ENCODE results near the gene PAX3.

DNA sequence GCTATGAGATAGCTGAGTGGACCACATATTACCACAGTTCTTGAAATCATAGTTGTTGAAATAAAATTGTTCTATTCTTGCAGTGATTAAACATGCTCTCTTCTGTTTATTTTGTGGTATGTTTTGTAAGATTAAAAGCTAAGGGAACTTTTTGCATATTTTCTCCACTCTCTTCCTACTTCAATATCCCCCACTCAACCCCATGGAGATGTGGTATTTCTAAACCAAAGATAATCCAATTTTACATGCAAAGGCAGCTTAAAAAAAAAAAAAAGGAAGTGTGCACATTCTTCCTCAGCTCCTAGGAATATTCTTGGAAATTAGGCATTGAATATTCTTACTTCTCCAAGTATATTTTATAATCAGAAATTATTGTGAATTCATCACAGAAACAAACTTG lies 15.0 kb upstream of the PAX3 start:
- TF ChIP-seq EZH2phosphoT487 (IDR thresholded peaks at IDR 0.05; ENCODE audit: insufficient read depth, low read depth) (0 out of 2 replicates have a peak, but pooled peaks have one; percentile 14), EZH2 (IDR thresholded peaks at IDR 0.05; ENCODE audit: insufficient read depth, poor library complexity, severe bottlenecking) (no peak)
